ENCODE measurements around the gene KCNH5. TPM values are rescaled to one million over a fixed set of nuclear protein-coding genes. Genes with fewer than 3 reads are reported as not detected.

KCNH5 gene
- total and polyA plus RNA-seq, 4 donors = not detected

- no peaks in the 10 kb centered on the region for H3K9me3 ChIP-seq (ENCODE audit: control insufficient read depth in 4 of 4, low read length in 3 of 4)
- no peak overlapping the region for H3K27ac ChIP-seq (ENCODE audit: low read depth in 1 of 2, low read length in 2 of 2)
- no peak overlapping the region for H3K4me3 ChIP-seq (ENCODE audit: low read depth in 1 of 3, low read length in 3 of 3)
- H3K27me3 ChIP-seq (ENCODE audit: control insufficient read depth in 4 of 4, insufficient read depth in 4 of 4, low read length in 3 of 4) = peaks cover 0 to 4% (median 0%) of the 10 kb centered on the region in 4 donors
- no peaks in the 10 kb centered on the region for H3K4me1 ChIP-seq (ENCODE audit: control insufficient read depth in 4 of 4, insufficient read depth in 4 of 4, low read length in 3 of 4)
- no peaks in the 10 kb centered on the region for H3K36me3 ChIP-seq (ENCODE audit: control insufficient read depth in 4 of 4, insufficient read depth in 3 of 4, low read depth in 1 of 4, low read length in 3 of 4)
- no peak for TF ChIP-seq REST (IDR thresholded peaks at IDR 0.05)
- 27% methylated on average over 1 of the region's 1 CpG for WGBS
- no peak overlapping the region for H3K9ac ChIP-seq (ENCODE audit: low read depth in 1 of 2, low read length in 2 of 2)
- DNase-seq (ENCODE audit: low spot score) = no peak
These were observed 136.8 kb downstream of the KCNH5 start for GRCh38 chr14:62908506-62908905.

- 57% methylated on average over 2 of the region's 2 CpGs for WGBS
- Histone ChIP-seq H3K9me3 (ENCODE audit: control insufficient read depth in 4 of 4, low read length in 3 of 4) (no peaks in the 10 kb centered on the region), H3K9ac (ENCODE audit: low read depth in 1 of 2, low read length in 2 of 2) (no peak overlapping the region), H3K27ac (ENCODE audit: low read depth in 1 of 2, low read length in 2 of 2) (no peak overlapping the region), H3K27me3 (ENCODE audit: control insufficient read depth in 4 of 4, insufficient read depth in 4 of 4, low read length in 3 of 4) (peaks cover 0 to 4% (median 0%) of the 10 kb centered on the region in 4 donors), H3K4me3 (ENCODE audit: low read depth in 1 of 3, low read length in 3 of 3) (no peak overlapping the region), H3K36me3 (ENCODE audit: control insufficient read depth in 4 of 4, insufficient read depth in 3 of 4, low read depth in 1 of 4, low read length in 3 of 4) (no peaks in the 10 kb centered on the region), H3K4me1 (ENCODE audit: control insufficient read depth in 4 of 4, insufficient read depth in 4 of 4, low read length in 3 of 4) (no peaks in the 10 kb centered on the region)
- TF ChIP-seq EGR1 (IDR thresholded peaks at IDR 0.05; ENCODE audit: low read depth in 2 of 2) = no peak
- no peak for TF ChIP-seq NR2F2 (IDR thresholded peaks at IDR 0.05)
- TF ChIP-seq HNF4A (conservative IDR thresholded peaks at IDR 0.05) = no peak
- no peak for TF ChIP-seq RAD21 (IDR thresholded peaks at IDR 0.05)
- TF ChIP-seq FOXA1 (IDR thresholded peaks at IDR 0.05) = no peak
- no peak for TF ChIP-seq YY1 (IDR thresholded peaks at IDR 0.05)
- TF ChIP-seq ATF3 (IDR thresholded peaks at IDR 0.05) = no peak
- TF ChIP-seq MAX (IDR thresholded peaks at IDR 0.05) = no peak
- no peak for TF ChIP-seq ZBTB33 (IDR thresholded peaks at IDR 0.05)
- no peak for TF ChIP-seq TAF1 (conservative IDR thresholded peaks at IDR 0.05)
- no peak for TF ChIP-seq RXRA (IDR thresholded peaks at IDR 0.05)
- TF ChIP-seq HNF4G (IDR thresholded peaks at IDR 0.05) = no peak
- TF ChIP-seq GABPA (IDR thresholded peaks at IDR 0.05 in 1 of 2, conservative IDR thresholded peaks at IDR 0.05 in 1 of 2) = no peak
- no peak for TF ChIP-seq CTCF (IDR thresholded peaks at IDR 0.05; ENCODE audit: low read depth, low read length, missing input control)
- no peak for TF ChIP-seq FOXA2 (IDR thresholded peaks at IDR 0.05)
- no peak for TF ChIP-seq SP1 (IDR thresholded peaks at IDR 0.05)
- no peak for TF ChIP-seq REST (IDR thresholded peaks at IDR 0.05)
- no peak for TF ChIP-seq JUND (IDR thresholded peaks at IDR 0.05)
- no peak for DNase-seq (ENCODE audit: low spot score)
These were observed 139.7 kb downstream of the KCNH5 start for GRCh38 chr14:62905566-62905965.

All from liver (tissue), 9 donors.